Thymus (tissue), 11 donors: ENCODE data around the gene DFFA. TPM values are rescaled to one million over a fixed set of nuclear protein-coding genes. Genes with fewer than 3 reads are reported as not detected.

Source experiments
- DNase-seq, 9 donors: peaks; one replicate each; pipeline ENCODE4 v3.0.0-alpha.2; 2013; ENCODE audit warnings: low spot score in 9 of 9, low read depth in 6 of 9, missing footprints in 1 of 9
- H3K27ac ChIP-seq, 2 donors: one replicate each; pipeline ENCODE4 v1.5.1; 2013; ENCODE audit warnings: control low read depth in 1 of 2, low read depth in 1 of 2, low read length in 1 of 2, mild to moderate bottlenecking in 1 of 2, moderate library complexity in 1 of 2
- H3K27me3 ChIP-seq, 2 donors: one replicate each; pipeline ENCODE4 v1.5.1; 2013; ENCODE audit warnings: low read length in 1 of 2; ENCODE audit not compliant: control insufficient read depth in 2 of 2, insufficient read depth in 1 of 2
- H3K36me3 ChIP-seq, 2 donors: one replicate each; pipeline ENCODE4 v1.5.1; 2013; ENCODE audit warnings: low read length in 1 of 2, mild to moderate bottlenecking in 1 of 2, moderate library complexity in 1 of 2; ENCODE audit not compliant: control insufficient read depth in 2 of 2, insufficient read depth in 2 of 2
- H3K4me1 ChIP-seq, 2 donors: one replicate each; pipeline ENCODE4 v1.5.1; 2013; ENCODE audit warnings: low read length in 2 of 2; ENCODE audit not compliant: control insufficient read depth in 2 of 2, insufficient read depth in 2 of 2
- H3K4me3 ChIP-seq, 2 donors: one replicate each; pipeline ENCODE4 v1.5.1; 2013; ENCODE audit warnings: low read length in 2 of 2, control low read depth in 1 of 2, mild to moderate bottlenecking in 1 of 2
- H3K9me3 ChIP-seq, 2 donors: one replicate each; pipeline ENCODE4 v1.5.1; 2013; ENCODE audit warnings: low read length in 1 of 2, mild to moderate bottlenecking in 1 of 2; ENCODE audit not compliant: control insufficient read depth in 2 of 2, insufficient read depth in 1 of 2
- WGBS: extraction: QIAGEN DNeasy Blood & Tissue Kit; methylation state at CpG from one replicate; pipeline ENCODE4 v1.1.7; 2013; 5-methylcytosine and 5-hydroxymethylcytosine counted together
- polyA plus RNA-seq: library from polyadenylated mRNA; stranded (reverse); fragments of 200-250 nt; gene quantifications from one replicate; pipeline ENCODE4 v1.2.3, GENCODE V29; 2013
- total RNA-seq: library from RNA; stranded (reverse); fragments of 120-200 nt; gene quantifications from one replicate; pipeline ENCODE4 v1.2.4, GENCODE V29; 2013
- donor health status: healthy.

The DFFA gene
- total and polyA plus RNA-seq, 2 donors, result 13.1 to 22.3 TPM

- Histone ChIP-seq H3K27ac (no peak overlapping the region), H3K4me3 (no peak overlapping the region), H3K4me1 (peaks cover 14 to 54% of the 10 kb centered on the region in 2 donors), H3K36me3 (peaks cover 0 to 3% of the 10 kb centered on the region in 2 donors), H3K9me3 (no peaks in the 10 kb centered on the region), H3K27me3 (no peaks in the 10 kb centered on the region)
- no peak for DNase-seq
- WGBS, result 84% methylated on average over 6 of the region's 6 CpGs
Observed at GRCh38 chr1:10515976-10516750, 43.8 kb upstream of the DFFA start.

DNA sequence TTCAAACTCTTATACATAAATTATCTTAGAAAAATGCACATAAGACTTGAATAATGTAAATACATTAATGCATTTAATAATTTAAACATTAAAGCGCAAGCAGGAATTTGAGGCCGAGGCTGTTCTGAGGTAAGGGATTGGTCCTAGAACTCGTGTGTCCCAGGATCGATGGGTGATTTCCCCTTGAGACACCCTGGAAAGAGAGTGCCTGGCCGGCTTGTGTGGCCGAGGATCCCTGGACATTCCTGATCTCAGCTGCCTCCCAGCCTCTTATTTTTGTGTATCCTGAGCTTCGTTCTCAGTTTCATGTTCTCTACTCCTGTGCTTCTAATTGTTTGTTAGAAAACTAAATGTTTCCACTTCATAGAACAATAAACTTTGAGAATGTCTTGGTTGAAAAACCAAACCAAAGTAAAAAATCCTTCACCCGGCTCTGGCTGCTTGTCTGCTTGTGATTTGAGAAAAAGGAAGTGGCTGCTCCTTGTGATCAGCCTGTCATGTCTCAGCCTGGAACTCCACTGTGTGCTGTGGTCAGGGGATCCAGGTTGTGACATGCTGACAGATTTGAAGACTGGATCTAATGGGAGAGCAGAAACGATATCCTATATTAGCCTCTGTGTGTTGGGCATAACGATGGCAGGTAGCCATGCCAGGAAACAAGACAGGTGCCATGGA lies 43.1 kb upstream of the DFFA start:
- 56% methylated on average over 10 of the region's 10 CpGs for WGBS
- H3K4me1 ChIP-seq, result peaks cover 20 to 60% of the 10 kb centered on the region in 2 donors
- peak overlapping the region in 1 of 2 donors; percentile 52 for H3K27ac ChIP-seq
- H3K27me3 ChIP-seq, result no peaks in the 10 kb centered on the region
- H3K36me3 ChIP-seq, result peaks cover 0 to 3% of the 10 kb centered on the region in 2 donors
- DNase-seq, result peak in 2 of 9 donors; percentile 28 to 41
- H3K9me3 ChIP-seq, result no peaks in the 10 kb centered on the region
- no peak overlapping the region for H3K4me3 ChIP-seq

DNA sequence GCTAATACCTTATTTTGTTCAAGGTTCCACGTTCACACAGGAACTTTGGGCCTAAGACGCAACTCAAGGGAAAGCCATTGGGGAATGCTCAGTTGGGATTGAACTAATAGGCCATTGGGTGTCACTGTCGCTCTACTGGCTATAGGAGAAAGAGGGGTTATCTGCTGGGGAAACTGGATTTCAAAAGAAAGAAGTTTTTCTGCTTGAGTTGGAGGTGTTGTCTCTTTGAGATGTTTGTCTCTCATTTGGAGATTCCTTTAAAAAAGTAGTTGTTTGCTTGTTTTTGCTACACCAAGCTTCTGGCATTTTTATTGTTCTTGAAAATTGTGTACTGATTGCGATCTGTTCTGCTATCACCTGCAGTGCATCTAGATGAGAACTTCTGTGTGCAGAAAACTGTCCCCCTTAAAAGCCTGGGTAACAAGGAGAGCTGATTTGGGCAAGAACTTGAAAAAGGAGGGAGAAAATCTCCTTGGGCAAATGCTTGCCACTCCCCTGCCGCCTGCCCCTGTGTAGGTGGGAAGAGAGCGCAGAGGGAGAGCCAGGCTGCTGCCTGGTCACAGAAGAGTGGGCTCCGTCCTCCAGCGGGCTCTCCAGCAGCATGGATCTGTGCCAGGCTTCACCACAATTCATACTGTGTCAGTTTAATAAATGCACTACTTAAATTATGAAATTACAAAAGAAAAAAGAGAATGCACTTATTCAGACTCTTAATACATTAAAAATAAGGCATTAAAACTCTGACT lies 42.3 kb upstream of the DFFA start:
- no peaks in the 10 kb centered on the region for H3K27me3 ChIP-seq
- DNase-seq, result peak in 2 of 9 donors; percentile 22 to 49
- no peak overlapping the region for H3K27ac ChIP-seq
- 81% methylated on average over 8 of the region's 8 CpGs for WGBS
- no peak overlapping the region for H3K4me3 ChIP-seq
- H3K9me3 ChIP-seq, result no peaks in the 10 kb centered on the region
- H3K36me3 ChIP-seq, result peaks cover 0 to 3% of the 10 kb centered on the region in 2 donors
- peaks cover 26 to 68% of the 10 kb centered on the region in 2 donors for H3K4me1 ChIP-seq

DNA sequence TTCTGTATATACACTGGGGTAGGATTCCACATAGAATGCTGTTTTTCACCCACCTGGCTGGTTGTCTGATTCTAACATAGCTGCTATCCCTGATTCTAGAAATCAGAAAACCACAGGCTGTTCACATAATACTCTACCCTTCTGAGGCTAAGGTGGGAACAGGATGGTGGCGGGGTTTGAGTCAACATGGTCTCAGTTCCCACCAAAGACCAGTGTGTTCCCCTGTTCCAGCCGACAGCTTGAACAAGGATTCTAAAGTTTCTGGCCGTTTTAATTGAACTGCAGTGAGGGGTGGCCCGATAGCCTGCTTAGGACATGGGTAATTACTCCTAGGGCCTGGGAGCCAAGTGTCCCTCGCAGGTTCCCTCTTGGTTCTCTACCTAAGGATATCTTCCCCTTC lies 40.9 kb upstream of the DFFA start:
- 85% methylated on average over 5 of the region's 5 CpGs for WGBS
- Histone ChIP-seq H3K27me3 (no peaks in the 10 kb centered on the region), H3K36me3 (peaks cover 0 to 3% of the 10 kb centered on the region in 2 donors), H3K27ac (no peak overlapping the region), H3K4me1 (peaks cover 26 to 76% of the 10 kb centered on the region in 2 donors), H3K4me3 (no peak overlapping the region), H3K9me3 (no peaks in the 10 kb centered on the region)
- DNase-seq, result no peak

- H3K36me3 ChIP-seq, result no peaks in the 10 kb centered on the region
- H3K9me3 ChIP-seq, result no peaks in the 10 kb centered on the region
- H3K27me3 ChIP-seq, result no peaks in the 10 kb centered on the region
- H3K4me1 ChIP-seq, result peaks cover 28 to 76% of the 10 kb centered on the region in 2 donors
- no peak for DNase-seq
- H3K4me3 ChIP-seq, result no peak overlapping the region
- 48% methylated on average over 3 of the region's 3 CpGs for WGBS
- peak overlapping the region; percentile 76 to 89 for H3K27ac ChIP-seq
Observed at GRCh38 chr1:10511494-10511885, 39.2 kb upstream of the DFFA start.

DNA sequence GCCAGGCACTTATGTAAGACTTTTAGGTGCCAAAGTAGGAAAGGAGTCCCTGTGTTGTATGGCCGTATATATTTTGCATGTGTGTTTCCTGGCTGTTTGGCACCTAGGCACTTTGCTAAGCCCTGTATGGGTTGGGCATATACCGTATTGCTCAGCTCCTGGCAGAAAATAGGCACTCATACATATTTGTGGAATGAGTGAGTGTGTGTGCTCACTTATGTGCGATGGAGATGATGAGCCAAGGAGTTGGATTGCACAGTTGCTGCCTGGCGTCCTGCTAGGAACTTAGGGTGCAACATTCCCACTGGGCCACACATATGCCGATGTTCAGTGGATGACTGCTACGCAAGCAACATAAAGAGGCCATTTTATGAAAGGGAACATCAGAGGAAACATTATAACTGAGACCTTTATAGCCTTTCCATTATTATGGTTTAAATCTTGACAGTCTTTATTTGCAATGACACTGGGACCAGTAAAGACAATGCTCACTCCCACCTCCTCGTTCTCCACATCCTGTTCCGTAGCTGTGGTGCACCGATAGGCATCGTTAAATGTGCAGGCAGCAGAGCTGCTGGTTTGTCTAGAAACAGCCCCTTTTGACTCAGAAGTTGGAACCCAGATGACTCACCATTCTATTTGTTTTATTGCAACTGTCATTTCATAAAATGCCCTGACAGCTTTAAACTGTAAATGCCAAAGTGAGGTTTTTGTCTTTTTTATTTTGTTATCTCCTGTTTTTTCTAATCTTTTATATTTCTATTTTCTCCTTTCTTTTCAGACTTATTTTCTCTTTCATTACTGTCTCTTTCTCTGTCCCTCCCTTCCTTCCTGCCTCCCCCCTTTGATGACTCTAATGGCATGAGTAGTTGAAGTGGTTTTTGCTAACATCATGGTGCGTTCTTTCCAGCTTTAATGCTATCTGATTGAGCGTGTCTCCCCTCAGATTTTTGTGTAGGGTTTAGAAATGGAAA lies 38.5 kb upstream of the DFFA start:
- DNase-seq, result peak in 7 of 9 donors; percentile 37 to 88 (median 65)
- no peaks in the 10 kb centered on the region for H3K9me3 ChIP-seq
- H3K4me1 ChIP-seq, result peaks cover 24 to 72% of the 10 kb centered on the region in 2 donors
- H3K27ac ChIP-seq, result peak overlapping the region; percentile 76 to 89
- no peak overlapping the region for H3K4me3 ChIP-seq
- no peaks in the 10 kb centered on the region for H3K27me3 ChIP-seq
- no peaks in the 10 kb centered on the region for H3K36me3 ChIP-seq
- WGBS, result 25% methylated on average over 12 of the region's 12 CpGs

DNA sequence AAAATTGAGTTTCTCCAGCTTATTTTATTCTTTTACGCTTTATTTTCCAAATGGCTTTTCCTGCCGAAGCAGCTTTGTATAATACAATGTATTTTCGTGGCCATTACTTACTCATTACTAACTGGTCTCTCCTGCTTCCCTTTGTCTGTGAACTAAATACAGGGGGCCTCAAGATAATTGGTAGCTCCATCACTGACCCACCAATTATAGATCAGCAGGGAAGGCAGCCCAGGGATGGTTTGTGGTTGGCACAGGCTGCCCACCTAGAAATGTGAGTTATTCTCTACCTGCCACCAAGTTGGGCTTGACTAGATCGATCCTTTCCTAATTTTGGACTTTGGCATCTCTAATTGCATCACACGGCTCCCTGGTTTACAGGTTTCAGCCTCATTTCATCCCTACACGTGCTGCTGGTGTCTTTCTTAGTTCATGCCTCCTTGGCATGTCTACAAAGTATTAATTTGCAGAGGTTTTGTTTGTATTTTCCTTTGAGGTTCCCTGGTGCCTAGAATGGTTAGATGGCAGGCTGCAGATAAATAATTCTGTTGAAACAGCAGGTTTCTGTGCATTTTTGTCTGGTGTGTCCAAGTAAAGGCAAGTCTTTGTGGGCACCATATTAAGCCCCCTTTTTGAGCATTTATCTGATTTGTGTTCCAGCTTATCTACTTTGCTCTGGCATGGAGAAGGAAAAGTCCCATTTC lies 37.6 kb upstream of the DFFA start:
- no peaks in the 10 kb centered on the region for H3K9me3 ChIP-seq
- H3K4me3 ChIP-seq, result no peak overlapping the region
- H3K4me1 ChIP-seq, result peaks cover 23 to 66% of the 10 kb centered on the region in 2 donors
- no peaks in the 10 kb centered on the region for H3K27me3 ChIP-seq
- H3K36me3 ChIP-seq, result no peaks in the 10 kb centered on the region
- 74% methylated on average over 6 of the region's 6 CpGs for WGBS
- DNase-seq, result no peak
- H3K27ac ChIP-seq, result peak overlapping the region; percentile 11 to 76

GRCh38 chr1:10508511-10508951 lies 36.2 kb upstream of the DFFA start:
- H3K9me3 ChIP-seq, result no peaks in the 10 kb centered on the region
- no peak overlapping the region for H3K4me3 ChIP-seq
- WGBS, result 58% methylated on average over 3 of the region's 3 CpGs
- DNase-seq, result no peak
- no peaks in the 10 kb centered on the region for H3K27me3 ChIP-seq
- H3K36me3 ChIP-seq, result no peaks in the 10 kb centered on the region
- H3K4me1 ChIP-seq, result peaks cover 21 to 55% of the 10 kb centered on the region in 2 donors
- H3K27ac ChIP-seq, result no peak overlapping the region
